Measurements from ENCODE around the gene RCOR1.

RCOR1 gene

GRCh38 chr14:102602421-102603292 is 10.2 kb downstream of the RCOR1 start:
- H3K9ac ChIP-seq (ENCODE audit: low read length) = no peak overlapping the region
- peaks cover 43% of the 10 kb centered on the region for H4K20me1 ChIP-seq (ENCODE audit: insufficient read depth, low read length)
- H2AFZ ChIP-seq (ENCODE audit: low read depth, low read length) = no peak overlapping the region
- no peaks in the 10 kb centered on the region for H3K27me3 ChIP-seq (ENCODE audit: low read depth, low read length)
- no peak overlapping the region for H3K4me2 ChIP-seq (ENCODE audit: low read length)
- peaks cover 72% of the 10 kb centered on the region for H3K79me2 ChIP-seq (ENCODE audit: low read length)
- H3K4me3 ChIP-seq (ENCODE audit: low read length) = no peak overlapping the region
- H3K9me3 ChIP-seq (ENCODE audit: insufficient read depth, low read length) = no peaks in the 10 kb centered on the region
- no peak overlapping the region for H3K27ac ChIP-seq (ENCODE audit: low read length)
- H3K4me1 ChIP-seq (ENCODE audit: low read length) = peaks cover 27% of the 10 kb centered on the region
- TF ChIP-seq EZH2phosphoT487 (IDR thresholded peaks at IDR 0.05; ENCODE audit: low read depth) (no peak), CTCF (IDR thresholded peaks at IDR 0.05; ENCODE audit: low read depth, low read length) (no peak)
- peaks cover 5% of the 10 kb centered on the region for H3K36me3 ChIP-seq (replicated peaks; ENCODE audit: low read depth, low read length)

GRCh38 chr14:102603293-102603907 is 11.0 kb downstream of the RCOR1 start:
- no peaks in the 10 kb centered on the region for H3K9me3 ChIP-seq (ENCODE audit: insufficient read depth, low read length)
- H3K9ac ChIP-seq (ENCODE audit: low read length) = no peak overlapping the region
- no peak overlapping the region for H3K4me3 ChIP-seq (ENCODE audit: low read length)
- H4K20me1 ChIP-seq (ENCODE audit: insufficient read depth, low read length) = peaks cover 43% of the 10 kb centered on the region
- no peaks in the 10 kb centered on the region for H3K27me3 ChIP-seq (ENCODE audit: low read depth, low read length)
- H3K27ac ChIP-seq (ENCODE audit: low read length) = no peak overlapping the region
- H3K4me1 ChIP-seq (ENCODE audit: low read length) = peaks cover 33% of the 10 kb centered on the region
- H3K4me2 ChIP-seq (ENCODE audit: low read length) = no peak overlapping the region
- peaks cover 77% of the 10 kb centered on the region for H3K79me2 ChIP-seq (ENCODE audit: low read length)
- peaks cover 5% of the 10 kb centered on the region for H3K36me3 ChIP-seq (replicated peaks; ENCODE audit: low read depth, low read length)
- TF ChIP-seq EZH2phosphoT487 (IDR thresholded peaks at IDR 0.05; ENCODE audit: low read depth) (no peak), CTCF (IDR thresholded peaks at IDR 0.05; ENCODE audit: low read depth, low read length) (no peak)
- no peak overlapping the region for H2AFZ ChIP-seq (ENCODE audit: low read depth, low read length)

GRCh38 chr14:102604183-102604582 is 11.7 kb downstream of the RCOR1 start:
- Histone ChIP-seq H4K20me1 (ENCODE audit: insufficient read depth, low read length) (peaks cover 43% of the 10 kb centered on the region), H3K27me3 (ENCODE audit: low read depth, low read length) (no peaks in the 10 kb centered on the region), H3K9ac (ENCODE audit: low read length) (no peak overlapping the region), H2AFZ (ENCODE audit: low read depth, low read length) (no peak overlapping the region), H3K4me3 (ENCODE audit: low read length) (no peak overlapping the region), H3K27ac (ENCODE audit: low read length) (no peak overlapping the region), H3K9me3 (ENCODE audit: insufficient read depth, low read length) (no peaks in the 10 kb centered on the region), H3K4me1 (ENCODE audit: low read length) (peaks cover 33% of the 10 kb centered on the region), H3K36me3 (replicated peaks; ENCODE audit: low read depth, low read length) (peaks cover 3% of the 10 kb centered on the region), H3K79me2 (ENCODE audit: low read length) (peaks cover 78% of the 10 kb centered on the region), H3K4me2 (ENCODE audit: low read length) (no peak overlapping the region)
- TF ChIP-seq EZH2phosphoT487 (IDR thresholded peaks at IDR 0.05; ENCODE audit: low read depth) (no peak), CTCF (IDR thresholded peaks at IDR 0.05; ENCODE audit: low read depth, low read length) (no peak)

- peaks cover 3% of the 10 kb centered on the region for H3K36me3 ChIP-seq (replicated peaks; ENCODE audit: low read depth, low read length)
- no peaks in the 10 kb centered on the region for H3K9me3 ChIP-seq (ENCODE audit: insufficient read depth, low read length)
- TF ChIP-seq CTCF (IDR thresholded peaks at IDR 0.05; ENCODE audit: low read depth, low read length) (no peak), EZH2phosphoT487 (IDR thresholded peaks at IDR 0.05; ENCODE audit: low read depth) (no peak)
- H3K4me2 ChIP-seq (ENCODE audit: low read length) = no peak overlapping the region
- no peak overlapping the region for H3K9ac ChIP-seq (ENCODE audit: low read length)
- H3K79me2 ChIP-seq (ENCODE audit: low read length) = peaks cover 80% of the 10 kb centered on the region
- no peak overlapping the region for H3K4me3 ChIP-seq (ENCODE audit: low read length)
- H3K27ac ChIP-seq (ENCODE audit: low read length) = no peak overlapping the region
- H2AFZ ChIP-seq (ENCODE audit: low read depth, low read length) = no peak overlapping the region
- peaks cover 33% of the 10 kb centered on the region for H3K4me1 ChIP-seq (ENCODE audit: low read length)
- no peaks in the 10 kb centered on the region for H3K27me3 ChIP-seq (ENCODE audit: low read depth, low read length)
- H4K20me1 ChIP-seq (ENCODE audit: insufficient read depth, low read length) = peaks cover 43% of the 10 kb centered on the region
These were observed 12.6 kb downstream of the RCOR1 start for GRCh38 chr14:102605029-102605428.

Measured in OCI-LY3 (cell line).